ENCODE data around the gene C1orf116. TPM values are rescaled to one million over a fixed set of nuclear protein-coding genes. Genes with fewer than 3 reads are reported as not detected.

The C1orf116 gene
- total RNA-seq, 1 donor from 2014 or later: under 0.01 TPM

Other genes starting within 250 kb of the C1orf116 start
- not detected for gene IL20, start 167.1 kb downstream of the C1orf116 start, total RNA-seq
- gene IL24, start 135.3 kb downstream of the C1orf116 start, total RNA-seq: not detected
- 0.25 TPM for gene FCMR, start 110.8 kb downstream of the C1orf116 start, total RNA-seq
- under 0.01 TPM for gene PIGR, start 86.3 kb downstream of the C1orf116 start, total RNA-seq
- not detected for gene FCAMR, start 62.3 kb downstream of the C1orf116 start, total RNA-seq
- gene YOD1, start 18.5 kb upstream of the C1orf116 start, total RNA-seq: 14.8 TPM
- 6.4 TPM for gene PFKFB2, start 20.5 kb upstream of the C1orf116 start, total RNA-seq
- not detected for gene C4BPB, start 56.1 kb upstream of the C1orf116 start, total RNA-seq
- gene C4BPA, start 71.5 kb upstream of the C1orf116 start, total RNA-seq: not detected

Data from temporal lobe (tissue), 1 donor.